Calu3 (cell line): ENCODE data around the gene P2RX4. TPM values are rescaled to one million over a fixed set of nuclear protein-coding genes. Genes with fewer than 3 reads are reported as not detected.

Source experiments
- BruUV-seq: library from RNA; stranded (reverse); fragments of 400-500 nt; replicated peaks from 2 replicates; lab custom pipeline; 2021; lab: Mats Ljungman, UMichigan
- CTCF ChIA-PET: fragments of 300-600 bp; sonication (Branson Sonifier 250); formaldehyde crosslinking; loops from one replicate; lab custom pipeline; 2022; ENCODE audit warnings: antibody characterized with exemption; lab: Charles Lee
- DNase-seq: peaks from one replicate; pipeline ENCODE4 v3.0.0; 2022
- H3K27ac Mint-ChIP-seq: one replicate; pipeline ENCODE4 v1.8.0; 2022; ENCODE audit warnings: mixed read lengths; ENCODE audit not compliant: unreplicated experiment
- H3K27me3 Mint-ChIP-seq: one replicate; pipeline ENCODE4 v1.8.0; 2022; ENCODE audit warnings: mixed read lengths; ENCODE audit not compliant: unreplicated experiment
- H3K36me3 Mint-ChIP-seq: one replicate; pipeline ENCODE4 v1.8.0; 2022; ENCODE audit warnings: mild to moderate bottlenecking, moderate library complexity, mixed read lengths; ENCODE audit not compliant: insufficient read depth, unreplicated experiment
- H3K4me1 Mint-ChIP-seq: one replicate; pipeline ENCODE4 v1.8.0; 2022; ENCODE audit warnings: mild to moderate bottlenecking, low read depth, mixed read lengths; ENCODE audit not compliant: unreplicated experiment
- H3K4me3 Mint-ChIP-seq: one replicate; pipeline ENCODE4 v1.8.0; 2022; ENCODE audit warnings: mild to moderate bottlenecking, low read depth, moderate library complexity, mixed read lengths; ENCODE audit not compliant: unreplicated experiment
- H3K9me3 Mint-ChIP-seq: one replicate; pipeline ENCODE4 v1.8.0; 2022; ENCODE audit warnings: low read depth, mixed read lengths; ENCODE audit not compliant: unreplicated experiment
- CTCF ChIP-seq: fragments of 200-600 bp; IDR thresholded peaks from one replicate; pipeline ENCODE4 v1.8.0; 2022; ENCODE audit warnings: antibody characterized with exemption; ENCODE audit not compliant: unreplicated experiment
- intact Hi-C: fragments of 100-400 bp; cut with micrococcal nuclease; formaldehyde crosslinking; loops from one replicate; pipeline ENCODE4 v1.10.0; 2022; ENCODE audit not compliant: unreplicated experiment
- total RNA-seq: library from RNA; stranded (reverse); gene quantifications from 2 replicates; pipeline ENCODE4 v1.2.3, GENCODE V29; 2022

The P2RX4 gene
- total RNA-seq, 1 experiment from 2014 or later: 38.7 TPM

- TF ChIP-seq CTCF: no peak
- peaks cover 19% of the 10 kb centered on the region for H3K27me3 Mint-ChIP-seq
- H3K4me1 Mint-ChIP-seq: no peaks in the 10 kb centered on the region
- H3K36me3 Mint-ChIP-seq: no peaks in the 10 kb centered on the region
- no TSS peak for BruUV-seq
- H3K9me3 Mint-ChIP-seq: no peaks in the 10 kb centered on the region
- DNase-seq: no peak
- intact Hi-C loops: no loop called here
- no peak overlapping the region for H3K27ac Mint-ChIP-seq
- CTCF ChIA-PET: no interaction called here
- no peak overlapping the region for H3K4me3 Mint-ChIP-seq
Observed at GRCh38 chr12:121170151-121170550, 39.8 kb upstream of the P2RX4 start.

- TF ChIP-seq CTCF: no peak
- H3K4me1 Mint-ChIP-seq: no peaks in the 10 kb centered on the region
- no TSS peak for BruUV-seq
- H3K4me3 Mint-ChIP-seq: no peak overlapping the region
- CTCF ChIA-PET: no interaction called here
- H3K27ac Mint-ChIP-seq: no peak overlapping the region
- intact Hi-C loops: no loop called here
- no peak for DNase-seq
- H3K27me3 Mint-ChIP-seq: peaks cover 18% of the 10 kb centered on the region
- H3K36me3 Mint-ChIP-seq: no peaks in the 10 kb centered on the region
- H3K9me3 Mint-ChIP-seq: no peaks in the 10 kb centered on the region
Observed at GRCh38 chr12:121170611-121171260, 39.2 kb upstream of the P2RX4 start.

GRCh38 chr12:121172145-121172544 lies 37.8 kb upstream of the P2RX4 start:
- H3K27me3 Mint-ChIP-seq: peaks cover 11% of the 10 kb centered on the region

GRCh38 chr12:121175383-121176119 lies 34.4 kb upstream of the P2RX4 start:
- TF ChIP-seq CTCF: no peak
- peaks cover 11% of the 10 kb centered on the region for H3K27me3 Mint-ChIP-seq
- no peaks in the 10 kb centered on the region for H3K4me1 Mint-ChIP-seq
- BruUV-seq: no TSS peak
- H3K4me3 Mint-ChIP-seq: no peak overlapping the region
- no peaks in the 10 kb centered on the region for H3K9me3 Mint-ChIP-seq
- H3K36me3 Mint-ChIP-seq: no peaks in the 10 kb centered on the region
- H3K27ac Mint-ChIP-seq: no peak overlapping the region
- intact Hi-C loops: no loop called here
- no peak for DNase-seq
- CTCF ChIA-PET: no interaction called here

More at GRCh38 chr12:121172145-121172544, 37.8 kb upstream of the P2RX4 start:
- BruUV-seq: no TSS peak
- H3K4me1 Mint-ChIP-seq: no peaks in the 10 kb centered on the region
- intact Hi-C loops: no loop called here
- H3K27ac Mint-ChIP-seq: no peak overlapping the region
- CTCF ChIA-PET: no interaction called here
- H3K4me3 Mint-ChIP-seq: no peak overlapping the region
- no peaks in the 10 kb centered on the region for H3K36me3 Mint-ChIP-seq
- TF ChIP-seq CTCF: no peak
- H3K9me3 Mint-ChIP-seq: no peaks in the 10 kb centered on the region
- DNase-seq: no peak
